ENCODE measurements around the gene P2RX7.
"Not testable (repeated sequence)": the region's sequence is repeated elsewhere in the genome, so short reads cannot be mapped to it uniquely, and the experiment has no call there.

Gene P2RX7

DNA sequence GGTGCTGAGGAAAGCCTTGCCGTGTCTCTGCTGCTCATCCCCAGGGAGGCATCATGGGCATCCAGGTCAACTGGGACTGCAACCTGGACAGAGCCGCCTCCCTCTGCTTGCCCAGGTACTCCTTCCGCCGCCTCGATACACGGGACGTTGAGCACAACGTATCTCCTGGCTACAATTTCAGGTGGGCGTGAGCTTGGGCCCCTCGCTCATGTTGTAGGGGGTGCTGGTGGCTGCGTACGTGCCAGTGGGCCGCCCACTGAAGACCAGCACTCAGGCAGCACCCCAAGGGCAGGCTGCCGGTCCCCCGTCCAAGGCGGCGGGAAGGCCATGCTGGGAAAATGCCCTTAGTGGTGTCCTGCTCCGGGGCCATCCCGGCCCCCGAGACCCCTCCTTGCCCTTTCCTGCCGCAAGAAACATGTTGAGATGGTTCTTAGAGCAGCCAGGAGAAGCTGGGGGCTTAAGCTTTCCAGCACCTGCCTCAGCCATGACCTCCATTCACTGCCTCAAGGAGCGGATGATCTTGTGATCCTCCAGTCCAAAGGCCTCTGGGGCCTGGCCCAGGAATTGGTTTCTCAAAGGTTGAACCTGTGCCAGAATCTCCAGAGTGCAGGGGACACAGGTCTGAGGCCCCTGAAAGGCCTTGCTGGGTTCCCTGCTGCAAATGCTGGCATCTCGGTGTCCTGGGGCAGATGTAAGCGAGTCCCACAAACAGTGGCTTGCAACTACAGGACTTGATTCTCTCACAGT is 96.4 kb downstream of the P2RX7 start:
- Histone ChIP-seq H3K4me3 (ENCODE audit: low read length) (no peak overlapping the region), H3K4me1 (ENCODE audit: insufficient read depth, low read length) (no peaks in the 10 kb centered on the region), H3K9me3 (ENCODE audit: low read length) (peaks cover 2% of the 10 kb centered on the region), H3K36me3 (ENCODE audit: insufficient read depth, low read length) (peaks cover 5% of the 10 kb centered on the region), H2AFZ (ENCODE audit: low read depth, low read length) (no peak overlapping the region), H3K27me3 (ENCODE audit: insufficient read depth, low read length) (no peaks in the 10 kb centered on the region)

DNA sequence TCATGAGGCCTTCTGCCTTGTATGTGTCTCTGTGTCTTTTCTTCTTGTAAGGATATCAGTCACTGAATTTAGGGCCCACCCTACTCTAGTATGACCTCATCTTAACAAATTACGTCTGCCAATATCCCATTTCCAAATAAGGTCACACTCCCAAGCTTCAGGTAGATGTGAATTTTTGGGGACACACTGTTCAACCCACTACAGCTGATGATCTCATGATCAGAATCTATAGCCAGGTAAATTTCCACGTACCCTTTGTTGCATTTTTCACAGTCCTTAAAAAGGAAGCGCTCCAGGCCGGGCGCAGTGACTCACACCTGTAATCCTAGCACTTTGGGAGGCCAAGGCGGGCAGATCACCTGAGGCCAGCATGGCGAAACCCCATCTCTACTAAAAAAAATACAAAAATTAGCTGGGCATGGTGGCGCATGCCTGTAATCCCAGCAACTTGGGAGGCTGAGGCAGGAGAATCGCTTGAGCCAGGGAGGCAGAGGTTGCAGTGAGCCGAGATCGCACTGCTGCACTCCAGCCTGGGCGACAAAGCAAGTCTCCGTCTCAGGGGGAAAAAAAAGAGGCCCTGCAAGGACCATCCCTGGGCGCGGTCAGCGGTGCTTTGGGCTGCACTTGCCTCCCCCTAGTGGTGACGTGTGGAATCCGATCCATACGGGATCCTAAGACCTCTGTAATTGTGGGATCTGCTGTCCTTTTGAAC is 97.3 kb downstream of the P2RX7 start:
- not testable (repeated sequence) for H3K27me3 ChIP-seq (ENCODE audit: insufficient read depth, low read length); H2AFZ ChIP-seq (ENCODE audit: low read depth, low read length); H3K9me3 ChIP-seq (ENCODE audit: low read length); H3K4me1 ChIP-seq (ENCODE audit: insufficient read depth, low read length); H3K4me3 ChIP-seq (ENCODE audit: low read length); H3K36me3 ChIP-seq (ENCODE audit: insufficient read depth, low read length)

DNA sequence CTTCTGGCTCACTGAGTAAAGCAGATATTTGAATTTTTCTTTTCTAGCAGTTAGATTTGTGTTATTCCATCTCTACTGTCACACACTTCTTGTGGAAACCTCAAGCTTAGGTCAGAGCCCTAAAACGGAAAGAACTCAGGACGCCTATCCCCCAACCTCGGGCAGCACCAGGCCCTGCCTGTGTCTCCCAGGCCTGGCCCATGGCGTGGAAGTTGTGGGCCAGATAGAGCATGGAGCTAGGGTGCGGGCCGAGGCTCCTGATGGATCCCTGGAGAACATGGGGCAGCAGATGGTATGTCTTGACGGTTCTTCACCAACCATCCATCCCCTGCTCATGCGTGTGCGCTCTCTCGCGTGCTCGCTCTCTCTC is 97.8 kb downstream of the P2RX7 start:
- H3K36me3 ChIP-seq (ENCODE audit: insufficient read depth, low read length): peaks cover 5% of the 10 kb centered on the region
- H3K4me1 ChIP-seq (ENCODE audit: insufficient read depth, low read length): no peaks in the 10 kb centered on the region
- H3K9me3 ChIP-seq (ENCODE audit: low read length): peaks cover 2% of the 10 kb centered on the region
- no peak overlapping the region for H2AFZ ChIP-seq (ENCODE audit: low read depth, low read length)
- H3K27me3 ChIP-seq (ENCODE audit: insufficient read depth, low read length): no peaks in the 10 kb centered on the region
- no peak overlapping the region for H3K4me3 ChIP-seq (ENCODE audit: low read length)

DNA sequence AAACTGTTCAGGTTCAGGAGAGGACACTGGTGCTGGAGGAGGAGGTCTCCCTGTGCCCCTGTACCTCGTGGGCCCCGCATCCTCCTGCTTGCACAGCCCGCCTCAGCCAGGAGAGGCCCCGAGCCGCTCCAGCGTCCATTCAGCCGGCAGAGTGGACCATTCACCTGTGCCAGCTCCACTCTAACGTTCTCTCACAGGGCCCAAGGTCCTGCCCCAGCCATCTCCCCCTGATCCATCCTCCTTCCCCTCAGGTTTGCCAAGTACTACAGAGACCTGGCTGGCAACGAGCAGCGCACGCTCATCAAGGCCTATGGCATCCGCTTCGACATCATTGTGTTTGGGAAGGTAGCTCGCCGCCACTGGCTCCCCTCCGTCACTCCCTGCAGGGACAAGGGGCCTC is 99.5 kb downstream of the P2RX7 start:
- no peaks in the 10 kb centered on the region for H3K4me1 ChIP-seq (ENCODE audit: insufficient read depth, low read length)
- no peak overlapping the region for H3K4me3 ChIP-seq (ENCODE audit: low read length)
- H2AFZ ChIP-seq (ENCODE audit: low read depth, low read length): no peak overlapping the region
- peaks cover 2% of the 10 kb centered on the region for H3K9me3 ChIP-seq (ENCODE audit: low read length)
- H3K36me3 ChIP-seq (ENCODE audit: insufficient read depth, low read length): peaks cover 9% of the 10 kb centered on the region
- H3K27me3 ChIP-seq (ENCODE audit: insufficient read depth, low read length): no peaks in the 10 kb centered on the region

DNA sequence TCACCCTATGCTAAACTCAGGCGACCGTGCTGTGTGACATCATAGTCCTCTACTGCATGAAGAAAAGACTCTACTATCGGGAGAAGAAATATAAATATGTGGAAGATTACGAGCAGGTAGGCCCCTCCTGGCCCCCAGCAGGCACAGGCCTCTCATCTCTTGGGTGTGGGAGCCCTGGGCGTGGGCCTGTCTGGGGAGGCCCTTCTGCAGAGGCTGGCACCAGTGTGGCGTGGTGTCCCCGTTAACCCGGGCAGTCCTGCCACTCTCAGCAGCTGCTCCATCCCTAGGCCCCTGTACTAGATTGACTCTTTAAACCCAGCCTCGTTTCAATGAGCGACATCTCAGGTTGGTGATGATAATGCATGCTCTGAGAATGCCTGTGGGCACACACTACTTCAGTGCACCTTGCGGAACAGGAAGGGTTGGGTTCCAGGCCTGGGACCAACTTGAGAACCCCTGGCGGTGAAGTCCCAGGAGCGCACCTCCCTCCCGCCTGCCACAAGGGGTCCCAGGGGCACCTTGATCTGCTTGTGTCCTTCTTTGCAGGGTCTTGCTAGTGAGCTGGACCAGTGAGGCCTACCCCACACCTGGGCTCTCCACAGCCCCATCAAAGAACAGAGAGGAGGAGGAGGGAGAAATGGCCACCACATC is 100.4 kb downstream of the P2RX7 start:
- no peak overlapping the region for H3K4me3 ChIP-seq (ENCODE audit: low read length)
- H3K36me3 ChIP-seq (ENCODE audit: insufficient read depth, low read length): peaks cover 11% of the 10 kb centered on the region
- H3K27me3 ChIP-seq (ENCODE audit: insufficient read depth, low read length): no peaks in the 10 kb centered on the region
- peaks cover 2% of the 10 kb centered on the region for H3K9me3 ChIP-seq (ENCODE audit: low read length)
- no peak overlapping the region for H2AFZ ChIP-seq (ENCODE audit: low read depth, low read length)
- H3K4me1 ChIP-seq (ENCODE audit: insufficient read depth, low read length): no peaks in the 10 kb centered on the region

DNA sequence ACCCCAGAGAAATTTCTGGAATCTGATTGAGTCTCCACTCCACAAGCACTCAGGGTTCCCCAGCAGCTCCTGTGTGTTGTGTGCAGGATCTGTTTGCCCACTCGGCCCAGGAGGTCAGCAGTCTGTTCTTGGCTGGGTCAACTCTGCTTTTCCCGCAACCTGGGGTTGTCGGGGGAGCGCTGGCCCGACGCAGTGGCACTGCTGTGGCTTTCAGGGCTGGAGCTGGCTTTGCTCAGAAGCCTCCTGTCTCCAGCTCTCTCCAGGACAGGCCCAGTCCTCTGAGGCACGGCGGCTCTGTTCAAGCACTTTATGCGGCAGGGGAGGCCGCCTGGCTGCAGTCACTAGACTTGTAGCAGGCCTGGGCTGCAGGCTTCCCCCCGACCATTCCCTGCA is 100.9 kb downstream of the P2RX7 start:
- Histone ChIP-seq H3K27me3 (ENCODE audit: insufficient read depth, low read length) (no peaks in the 10 kb centered on the region), H3K4me1 (ENCODE audit: insufficient read depth, low read length) (peaks cover 5% of the 10 kb centered on the region), H2AFZ (ENCODE audit: low read depth, low read length) (no peak overlapping the region), H3K36me3 (ENCODE audit: insufficient read depth, low read length) (peaks cover 9% of the 10 kb centered on the region), H3K4me3 (ENCODE audit: low read length) (no peak overlapping the region), H3K9me3 (ENCODE audit: low read length) (peaks cover 2% of the 10 kb centered on the region)

DNA sequence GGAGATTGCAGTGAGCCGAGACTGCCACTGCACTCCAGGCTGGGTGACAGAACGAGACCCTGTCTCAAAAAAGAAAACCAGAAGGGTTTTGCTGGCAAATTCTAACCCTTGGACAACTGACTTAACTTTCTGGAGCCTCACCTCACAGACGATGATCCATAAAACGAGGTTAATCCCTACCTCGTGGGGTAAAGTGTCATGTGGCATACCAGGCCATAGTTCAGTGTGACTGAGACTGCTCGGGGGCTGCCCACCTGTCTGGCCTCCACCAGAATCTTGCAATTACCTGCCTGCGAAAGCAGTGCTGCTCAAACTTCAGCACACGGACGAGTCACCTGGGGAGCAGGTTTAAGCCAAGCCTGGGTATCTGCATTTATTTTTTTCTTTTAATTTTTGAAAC is 104.1 kb downstream of the P2RX7 start:
- Histone ChIP-seq H3K27me3 (ENCODE audit: insufficient read depth, low read length) (no peaks in the 10 kb centered on the region), H3K36me3 (ENCODE audit: insufficient read depth, low read length) (peaks cover 18% of the 10 kb centered on the region), H2AFZ (ENCODE audit: low read depth, low read length) (no peak overlapping the region), H3K4me1 (ENCODE audit: insufficient read depth, low read length) (peaks cover 12% of the 10 kb centered on the region), H3K9me3 (ENCODE audit: low read length) (no peaks in the 10 kb centered on the region), H3K4me3 (ENCODE audit: low read length) (no peak overlapping the region)

DNA sequence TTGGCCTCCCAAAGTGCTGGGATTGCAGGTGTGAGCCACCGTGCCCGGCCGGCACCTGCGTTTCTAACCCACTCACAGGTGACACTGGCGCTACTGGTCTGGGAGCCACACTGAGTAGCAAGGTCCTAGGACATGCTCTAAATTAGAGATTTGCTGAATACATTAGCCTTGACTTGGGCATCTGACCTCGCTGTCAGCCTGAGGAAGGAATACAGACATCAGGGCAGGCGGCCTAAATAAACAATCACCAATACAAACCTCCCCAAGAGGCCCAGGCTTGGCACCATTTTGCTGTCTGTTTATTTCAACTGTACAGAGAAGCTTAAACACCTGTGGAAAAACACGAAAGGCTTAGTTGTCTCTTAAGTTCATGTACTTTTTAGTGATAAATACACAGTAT is 104.7 kb downstream of the P2RX7 start:
- H2AFZ ChIP-seq (ENCODE audit: low read depth, low read length): no peak overlapping the region

More for the DNA sequence above, 104.7 kb downstream of the P2RX7 start:
- no peak overlapping the region for H3K4me3 ChIP-seq (ENCODE audit: low read length)
- peaks cover 12% of the 10 kb centered on the region for H3K4me1 ChIP-seq (ENCODE audit: insufficient read depth, low read length)
- peaks cover 18% of the 10 kb centered on the region for H3K36me3 ChIP-seq (ENCODE audit: insufficient read depth, low read length)
- H3K9me3 ChIP-seq (ENCODE audit: low read length): no peaks in the 10 kb centered on the region
- no peaks in the 10 kb centered on the region for H3K27me3 ChIP-seq (ENCODE audit: insufficient read depth, low read length)
